ENCODE data around the gene ADGRV1.

The ADGRV1 gene

GRCh38 chr5:91183743-91184142, 625.1 kb downstream of the ADGRV1 start:
- no peak for DNase-seq

GRCh38 chr5:91186101-91186500, 627.5 kb downstream of the ADGRV1 start:
- no peak for DNase-seq

GRCh38 chr5:91187032-91187431, 628.4 kb downstream of the ADGRV1 start:
- DNase-seq, result no peak

- DNase-seq, result no peak
These were observed 630.2 kb downstream of the ADGRV1 start for GRCh38 chr5:91188755-91189154.

- no peak for DNase-seq
These were observed 631.1 kb downstream of the ADGRV1 start for GRCh38 chr5:91189480-91190313.

GRCh38 chr5:91190314-91190690, 631.7 kb downstream of the ADGRV1 start:
- no peak for DNase-seq

GRCh38 chr5:91194824-91195381, 636.3 kb downstream of the ADGRV1 start:
- no peak for DNase-seq

- DNase-seq, result no peak
These were observed 642.1 kb downstream of the ADGRV1 start for GRCh38 chr5:91200692-91201091.

GRCh38 chr5:91206103-91206502, 647.5 kb downstream of the ADGRV1 start:
- no peak for DNase-seq

- DNase-seq, result no peak
These were observed 648.1 kb downstream of the ADGRV1 start for GRCh38 chr5:91206734-91207133.

- no peak for DNase-seq
These were observed 648.7 kb downstream of the ADGRV1 start for GRCh38 chr5:91207248-91207647.

- no peak for DNase-seq
These were observed 653.6 kb downstream of the ADGRV1 start for GRCh38 chr5:91211997-91212713.

- no peak for DNase-seq
These were observed 654.1 kb downstream of the ADGRV1 start for GRCh38 chr5:91212714-91213092.

Data from activated effector memory CD4-positive, alpha-beta T cell treated with Interleukin-2 at 50 U/mL for 16 hours (primary cell).